PC-3 (cell line): Measurements from ENCODE around the gene LRRC7. TPM values are rescaled to one million over a fixed set of nuclear protein-coding genes. Genes with fewer than 3 reads are reported as not detected.

Source experiments
- ATAC-seq: fragments of 200-7000 bp; cut with Tn5 transposase; 2 replicates; pipeline ENCODE4 v1.9.1; 2020; ENCODE audit warnings: mild to moderate bottlenecking, moderate library complexity
- BruUV-seq: library from RNA; stranded (reverse); fragments of 400-500 nt; replicated peaks from 2 replicates; lab custom pipeline; 2021; lab: Mats Ljungman, UMichigan
- CTCF ChIA-PET: fragments of 300-600 bp; sonication (Branson Sonifier 250); formaldehyde crosslinking; loops from one replicate; lab custom pipeline; 2022; ENCODE audit warnings: antibody characterized with exemption; lab: Charles Lee
- POLR2A ChIA-PET: fragments of 300-600 bp; sonication (Branson Sonifier 250); formaldehyde crosslinking; loops from one replicate; lab custom pipeline; 2022; ENCODE audit warnings: antibody characterized with exemption; ENCODE audit not compliant: unreplicated experiment; lab: Charles Lee
- DNase-seq: peaks from one replicate; pipeline ENCODE4 v3.0.0-alpha.2; 2015
- H2AFZ ChIP-seq: fragments of 300-600 bp; sonication (generic); 2 replicates; pipeline ENCODE4 v1.6.0; 2016; ENCODE audit warnings: antibody characterized with exemption, low read length
- H3F3A ChIP-seq: fragments of 300-600 bp; sonication (generic); one replicate; pipeline ENCODE4 v1.6.0; 2017; ENCODE audit warnings: antibody characterized with exemption, low read length, control low read depth, mild to moderate bottlenecking; ENCODE audit not compliant: unreplicated experiment
- H3K27ac ChIP-seq: fragments of 300-600 bp; sonication (generic); 2 replicates; pipeline ENCODE4 v1.5.1; 2016; ENCODE audit warnings: mild to moderate bottlenecking, low read length
- H3K27me3 ChIP-seq: fragments of 300-600 bp; sonication (generic); 2 replicates; pipeline ENCODE4 v1.6.1; 2016; ENCODE audit warnings: low read length, mixed read lengths
- H3K36me3 ChIP-seq: fragments of 300-600 bp; sonication (generic); 2 replicates; pipeline ENCODE4 v1.6.1; 2016; ENCODE audit warnings: low read depth, mixed run types, low read length, mixed read lengths
- H3K4me1 ChIP-seq: fragments of 300-600 bp; sonication (generic); 2 replicates; pipeline ENCODE4 v1.5.1; 2016; ENCODE audit warnings: low read length; ENCODE audit not compliant: insufficient read depth
- H3K4me2 ChIP-seq: fragments of 300-600 bp; sonication (generic); 2 replicates; pipeline ENCODE4 v1.6.0; 2016; ENCODE audit warnings: low read length
- H3K4me3 ChIP-seq: fragments of 300-600 bp; sonication (generic); 2 replicates; pipeline ENCODE4 v1.5.1; 2016; ENCODE audit warnings: mild to moderate bottlenecking, low read length, mixed read lengths
- H3K79me2 ChIP-seq: fragments of 300-600 bp; sonication (generic); 2 replicates; pipeline ENCODE4 v1.6.1; 2017; ENCODE audit warnings: low read length, mixed read lengths
- H3K9ac ChIP-seq: fragments of 300-600 bp; sonication (generic); 2 replicates; pipeline ENCODE4 v1.6.0; 2016; ENCODE audit warnings: mild to moderate bottlenecking, low read length
- H3K9me2 ChIP-seq: fragments of 300-600 bp; sonication (generic); replicated peaks from 2 replicates; pipeline ENCODE4 v1.6.1; 2016; ENCODE audit warnings: mixed run types, low read length, mixed read lengths
- H3K9me3 ChIP-seq: fragments of 300-600 bp; sonication (generic); 2 replicates; pipeline ENCODE4 v1.6.1; 2016; ENCODE audit warnings: low read length, mixed read lengths
- H4K20me1 ChIP-seq: fragments of 300-600 bp; sonication (generic); 2 replicates; pipeline ENCODE4 v1.6.1; 2016; ENCODE audit warnings: low read length, mixed read lengths
- CTCF ChIP-seq: fragments of 300-600 bp; sonication (generic); conservative IDR thresholded peaks from 2 replicates; pipeline ENCODE4 v1.5.1; 2017; ENCODE audit warnings: antibody characterized with exemption, low read depth, mild to moderate bottlenecking, low read length
- EZH2 ChIP-seq: fragments of 300-600 bp; sonication (generic); IDR thresholded peaks from one replicate; pipeline ENCODE4 v1.6.1; 2017; ENCODE audit warnings: antibody characterized with exemption, mild to moderate bottlenecking, low read length; ENCODE audit not compliant: unreplicated experiment
- EZH2phosphoT487 ChIP-seq: fragments of 300-600 bp; sonication (generic); IDR thresholded peaks from 2 replicates; pipeline ENCODE4 v1.6.1; 2018; ENCODE audit warnings: mild to moderate bottlenecking, antibody characterized with exemption, low read length, borderline replicate concordance
- intact Hi-C: fragments of 100-400 bp; cut with micrococcal nuclease; formaldehyde crosslinking; loops from 2 replicates; pipeline ENCODE4 v1.9.0; 2023
- total RNA-seq: library from RNA; depleted of rRNA; stranded (reverse); fragments of >200 nt; gene quantifications from 2 replicates; pipeline ENCODE4 v1.2.3, GENCODE V29; 2014

The LRRC7 gene
- total RNA-seq, 1 experiment from 2014 or later = 0.04 TPM

DNA sequence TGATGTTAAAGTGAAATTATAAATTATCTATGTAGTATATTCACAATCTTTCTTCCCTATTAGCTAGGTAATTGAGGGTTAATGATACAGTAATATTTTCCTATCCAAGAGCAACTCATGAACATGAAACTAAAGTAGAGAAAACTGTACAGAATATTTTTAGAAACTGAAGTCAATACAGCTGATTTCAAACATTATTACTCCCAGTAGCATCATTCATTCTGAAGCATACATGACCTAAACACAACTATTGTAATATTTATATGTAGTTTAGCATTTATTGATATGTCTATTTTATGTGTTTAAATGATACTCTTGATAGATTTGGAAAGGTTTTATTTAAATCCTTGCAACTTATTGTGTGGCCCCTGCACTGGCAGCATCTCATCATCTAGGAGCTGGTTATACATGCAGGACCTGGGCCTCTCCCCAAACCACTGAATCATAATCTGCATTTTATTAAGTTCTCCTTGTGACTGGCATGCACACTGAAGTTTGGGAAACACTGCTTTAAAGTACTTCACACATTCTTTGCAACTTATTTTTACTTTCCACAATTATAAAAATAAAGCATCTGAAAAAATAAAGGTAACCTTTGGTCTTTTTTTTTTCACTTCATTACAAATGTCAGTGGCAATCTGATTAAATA, 437.8 kb downstream of the LRRC7 start:
- intact Hi-C loops = no loop called here
- Histone ChIP-seq H3K4me1 (no peaks in the 10 kb centered on the region), H3K9ac (no peak overlapping the region), H3K4me2 (no peak overlapping the region), H3K27ac (no peak overlapping the region), H4K20me1 (no peaks in the 10 kb centered on the region), H3F3A (no peaks in the 10 kb centered on the region), H2AFZ (no peak overlapping the region), H3K36me3 (no peaks in the 10 kb centered on the region), H3K9me2 (no peaks in the 10 kb centered on the region), H3K79me2 (no peaks in the 10 kb centered on the region), H3K27me3 (peaks cover 24% of the 10 kb centered on the region), H3K4me3 (no peak overlapping the region), H3K9me3 (no peaks in the 10 kb centered on the region)
- no peak for DNase-seq
- TF ChIP-seq EZH2 (no peak), EZH2phosphoT487 (no peak), CTCF (no peak)
- CTCF ChIA-PET = no interaction called here
- POLR2A ChIA-PET = no interaction called here
- no TSS peak for BruUV-seq
- ATAC-seq = no peak

DNA sequence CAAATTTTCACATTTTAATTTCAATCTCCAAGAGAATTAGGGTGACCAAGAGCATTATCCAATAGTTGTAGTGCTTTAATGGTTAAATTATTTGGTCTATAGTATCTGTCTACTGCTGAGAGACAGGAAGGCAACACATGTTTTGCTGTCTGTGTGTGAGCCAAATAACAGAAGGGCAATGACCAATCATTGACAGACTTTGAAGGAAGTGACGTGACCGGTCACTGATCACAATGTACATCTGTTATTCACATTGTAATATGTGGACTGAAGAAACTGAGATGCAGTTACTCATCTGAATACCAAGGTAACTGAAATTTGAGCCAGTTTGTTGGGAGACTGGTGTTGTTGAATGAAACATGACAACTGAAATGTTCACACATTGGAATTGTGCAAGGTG, 440.9 kb downstream of the LRRC7 start:
- CTCF ChIA-PET = no interaction called here
- no peak overlapping the region for H3K4me3 ChIP-seq
- no peak overlapping the region for H3K27ac ChIP-seq
- ATAC-seq = no peak
- no peak overlapping the region for H3K9ac ChIP-seq
- POLR2A ChIA-PET = no interaction called here
- H3K4me2 ChIP-seq = no peak overlapping the region
- H2AFZ ChIP-seq = no peak overlapping the region
- no peaks in the 10 kb centered on the region for H4K20me1 ChIP-seq
- intact Hi-C loops = no loop called here
- TF ChIP-seq EZH2phosphoT487 (no peak), CTCF (no peak), EZH2 (no peak)
- no peaks in the 10 kb centered on the region for H3K9me3 ChIP-seq
- no peaks in the 10 kb centered on the region for H3K79me2 ChIP-seq
- BruUV-seq = no TSS peak
- H3F3A ChIP-seq = no peaks in the 10 kb centered on the region
- DNase-seq = peak; percentile 13
- no peaks in the 10 kb centered on the region for H3K36me3 ChIP-seq
- no peaks in the 10 kb centered on the region for H3K9me2 ChIP-seq
- no peaks in the 10 kb centered on the region for H3K4me1 ChIP-seq
- peaks cover 8% of the 10 kb centered on the region; the same call in 1 of the 2 replicates for H3K27me3 ChIP-seq

- H3K27ac ChIP-seq = no peak overlapping the region
- no peaks in the 10 kb centered on the region for H3K79me2 ChIP-seq
- no peaks in the 10 kb centered on the region for H3K4me1 ChIP-seq
- no peak overlapping the region for H3K4me3 ChIP-seq
- intact Hi-C loops = no loop called here
- no peaks in the 10 kb centered on the region for H3K36me3 ChIP-seq
- ChIA-PET POLR2A (no interaction called here), CTCF (no interaction called here)
- no peak overlapping the region for H3K9ac ChIP-seq
- DNase-seq (peak; percentile 6), ATAC-seq (no peak)
- H3F3A ChIP-seq = no peaks in the 10 kb centered on the region
- BruUV-seq = no TSS peak
- H3K9me3 ChIP-seq = no peaks in the 10 kb centered on the region
- H3K4me2 ChIP-seq = no peak overlapping the region
- H2AFZ ChIP-seq = no peak overlapping the region
- TF ChIP-seq EZH2phosphoT487 (no peak), EZH2 (no peak), CTCF (no peak)
- peaks cover 11% of the 10 kb centered on the region; the same call in 1 of the 2 replicates for H3K27me3 ChIP-seq
- no peaks in the 10 kb centered on the region for H3K9me2 ChIP-seq
- H4K20me1 ChIP-seq = no peaks in the 10 kb centered on the region
Observed at GRCh38 chr1:70017770-70018169, 450.0 kb downstream of the LRRC7 start.
